GM12873 (cell line): ENCODE results near the gene ZNF627.

Experiments used
- TF ChIP-seq, protein P1 (sequence below): IDR thresholded peaks from 2 replicates; pipeline ENCODE4 v1.5.1; 2012; ENCODE audit warnings: low read depth, mild to moderate bottlenecking, moderate library complexity, low read length, control low read depth; ENCODE audit not compliant: insufficient read depth; ENCODE audit errors: missing control alignments

ZNF627 gene

GRCh38 chr19:11651062-11651461 is 53.8 kb downstream of the ZNF627 start:
- TF ChIP-seq, protein P1, sequence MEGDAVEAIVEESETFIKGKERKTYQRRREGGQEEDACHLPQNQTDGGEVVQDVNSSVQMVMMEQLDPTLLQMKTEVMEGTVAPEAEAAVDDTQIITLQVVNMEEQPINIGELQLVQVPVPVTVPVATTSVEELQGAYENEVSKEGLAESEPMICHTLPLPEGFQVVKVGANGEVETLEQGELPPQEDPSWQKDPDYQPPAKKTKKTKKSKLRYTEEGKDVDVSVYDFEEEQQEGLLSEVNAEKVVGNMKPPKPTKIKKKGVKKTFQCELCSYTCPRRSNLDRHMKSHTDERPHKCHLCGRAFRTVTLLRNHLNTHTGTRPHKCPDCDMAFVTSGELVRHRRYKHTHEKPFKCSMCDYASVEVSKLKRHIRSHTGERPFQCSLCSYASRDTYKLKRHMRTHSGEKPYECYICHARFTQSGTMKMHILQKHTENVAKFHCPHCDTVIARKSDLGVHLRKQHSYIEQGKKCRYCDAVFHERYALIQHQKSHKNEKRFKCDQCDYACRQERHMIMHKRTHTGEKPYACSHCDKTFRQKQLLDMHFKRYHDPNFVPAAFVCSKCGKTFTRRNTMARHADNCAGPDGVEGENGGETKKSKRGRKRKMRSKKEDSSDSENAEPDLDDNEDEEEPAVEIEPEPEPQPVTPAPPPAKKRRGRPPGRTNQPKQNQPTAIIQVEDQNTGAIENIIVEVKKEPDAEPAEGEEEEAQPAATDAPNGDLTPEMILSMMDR = no peak

- TF ChIP-seq, protein P1 = no peak
These were observed 54.8 kb downstream of the ZNF627 start for GRCh38 chr19:11652056-11652455.

DNA sequence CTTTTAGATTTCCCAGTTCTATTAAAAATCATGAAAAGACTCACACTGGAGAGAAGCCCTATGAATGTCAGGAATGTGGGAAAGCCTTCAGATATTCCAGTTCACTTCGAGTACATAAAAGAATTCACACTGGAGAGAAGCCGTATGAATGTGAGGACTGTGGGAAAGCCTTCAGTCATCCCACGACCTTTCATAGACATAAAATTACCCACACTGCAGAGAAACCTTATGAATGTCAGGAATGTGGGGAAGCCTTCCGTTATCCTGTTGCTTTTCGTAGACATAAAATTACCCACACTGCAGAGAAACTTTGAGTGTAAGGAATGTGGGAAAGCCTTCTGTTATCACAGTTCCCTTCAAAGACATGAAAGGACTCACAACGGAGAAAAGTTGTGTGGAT is 55.2 kb downstream of the ZNF627 start:
- TF ChIP-seq, protein P1 = no peak

GRCh38 chr19:11656535-11656934 is 59.3 kb downstream of the ZNF627 start:
- TF ChIP-seq, protein P1 = no peak

GRCh38 chr19:11657307-11657706 is 60.0 kb downstream of the ZNF627 start:
- TF ChIP-seq, protein P1 = no peak

- TF ChIP-seq, protein P1 = no peak
These were observed 61.7 kb downstream of the ZNF627 start for GRCh38 chr19:11658970-11659369.

DNA sequence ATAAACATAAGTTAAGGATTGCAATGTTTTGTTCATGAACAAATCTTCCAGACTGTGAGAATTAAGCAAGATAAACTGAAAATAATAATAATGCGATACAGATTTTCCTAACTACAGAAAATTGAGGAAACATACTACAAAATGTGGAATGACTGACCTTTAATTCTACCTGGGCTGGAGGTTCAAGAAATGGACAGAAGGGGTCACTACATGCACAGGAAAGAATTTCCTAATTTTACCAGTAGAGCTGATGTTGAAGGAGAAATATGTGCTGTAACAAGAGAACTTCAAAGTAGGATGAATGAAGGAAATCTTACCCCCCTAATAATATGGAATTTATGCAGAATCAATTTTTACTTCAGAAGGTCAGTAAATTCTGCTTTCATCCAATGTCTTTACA is 62.3 kb downstream of the ZNF627 start:
- TF ChIP-seq, protein P1 = peak; percentile 32

- TF ChIP-seq, protein P1 = no peak
These were observed 65.0 kb downstream of the ZNF627 start for GRCh38 chr19:11662278-11662677.
